DOHH2 (cell line): ENCODE data around the gene TERB1.

Source experiments
- H3F3A ChIP-seq: fragments of 200-600 bp; sonication (generic), shearing (Covaris generic); 2 replicates; pipeline ENCODE4 v1.6.0; 2016; ENCODE audit warnings: antibody characterized with exemption, mild to moderate bottlenecking; ENCODE audit not compliant: control insufficient read depth, insufficient read depth
- H3K27ac ChIP-seq: fragments of 200-600 bp; sonication (generic); 2 replicates; pipeline ENCODE4 v1.5.1; 2014; ENCODE audit warnings: low read depth, mild to moderate bottlenecking, low read length, moderate library complexity
- H3K27me3 ChIP-seq: fragments of 200-600 bp; sonication (generic); 2 replicates; pipeline ENCODE4 v1.6.1; 2014; ENCODE audit warnings: mild to moderate bottlenecking, low read length, mixed read lengths; ENCODE audit not compliant: control insufficient read depth
- H3K36me3 ChIP-seq: fragments of 200-600 bp; sonication (generic); 2 replicates; pipeline ENCODE4 v1.6.1; 2014; ENCODE audit warnings: mild to moderate bottlenecking, low read length, moderate library complexity, mixed read lengths; ENCODE audit not compliant: control insufficient read depth
- H3K4me1 ChIP-seq: fragments of 200-600 bp; sonication (generic); 2 replicates; pipeline ENCODE4 v1.6.1; 2014; ENCODE audit warnings: mild to moderate bottlenecking, low read length, mixed read lengths; ENCODE audit not compliant: control insufficient read depth
- H3K4me2 ChIP-seq: fragments of 200-600 bp; sonication (generic); 2 replicates; pipeline ENCODE4 v1.6.0; 2014; ENCODE audit warnings: mild to moderate bottlenecking, low read length, moderate library complexity
- H3K4me3 ChIP-seq: fragments of 200-600 bp; sonication (generic); 2 replicates; pipeline ENCODE4 v1.5.1; 2014; ENCODE audit warnings: mild to moderate bottlenecking, low read length, mixed read lengths
- H3K79me2 ChIP-seq: fragments of 200-600 bp; sonication (generic); 2 replicates; pipeline ENCODE4 v1.6.1; 2014; ENCODE audit warnings: mild to moderate bottlenecking, low read length, mixed read lengths; ENCODE audit not compliant: control insufficient read depth
- H3K9me2 ChIP-seq: fragments of 200-600 bp; sonication (generic); replicated peaks from 2 replicates; pipeline ENCODE4 v1.6.1; 2014; ENCODE audit warnings: mild to moderate bottlenecking, low read length, mixed read lengths; ENCODE audit not compliant: control insufficient read depth
- H3K9me3 ChIP-seq: fragments of 200-600 bp; sonication (generic); 2 replicates; pipeline ENCODE4 v1.6.1; 2014; ENCODE audit warnings: antibody characterized with exemption, low read length, mixed read lengths; ENCODE audit not compliant: control insufficient read depth, insufficient read depth
- H4K20me1 ChIP-seq: fragments of 200-600 bp; sonication (generic); 2 replicates; pipeline ENCODE4 v1.6.0; 2014; ENCODE audit warnings: low read depth, mild to moderate bottlenecking, antibody characterized with exemption, low read length, moderate library complexity; ENCODE audit not compliant: control insufficient read depth, insufficient read depth
- CTCF ChIP-seq: fragments of 200-600 bp; sonication (generic); IDR thresholded peaks from one replicate; pipeline ENCODE4 v1.5.1; 2014; ENCODE audit warnings: antibody characterized with exemption, mild to moderate bottlenecking, low read depth, low read length; ENCODE audit not compliant: poor library complexity, severe bottlenecking
- EZH2phosphoT487 ChIP-seq: fragments of 200-600 bp; sonication (generic); IDR thresholded peaks from 2 replicates; pipeline ENCODE4 v1.6.1; 2017; ENCODE audit warnings: borderline replicate concordance, mild to moderate bottlenecking, antibody characterized with exemption, low read length, moderate library complexity, mixed read lengths

Gene TERB1

GRCh38 chr16:66774981-66775380 is 26.4 kb downstream of the TERB1 start:
- Histone ChIP-seq H3K4me2 (no peak overlapping the region), H4K20me1 (no peaks in the 10 kb centered on the region), H3K27ac (no peak overlapping the region), H3K79me2 (no peaks in the 10 kb centered on the region), H3K9me3 (no peaks in the 10 kb centered on the region), H3K4me3 (no peak overlapping the region), H3K27me3 (no peaks in the 10 kb centered on the region), H3K36me3 (no peaks in the 10 kb centered on the region), H3K9me2 (no peaks in the 10 kb centered on the region), H3K4me1 (0 out of 2 replicates have a peak, but pooled peaks cover 4% of the 10 kb centered on the region), H3F3A (peaks cover 3% of the 10 kb centered on the region; the same call in 1 of the 2 replicates)
- TF ChIP-seq CTCF (no peak), EZH2phosphoT487 (no peak)

- Histone ChIP-seq H3K9me2 (no peaks in the 10 kb centered on the region), H3K27ac (no peak overlapping the region), H3F3A (no peaks in the 10 kb centered on the region), H3K4me3 (no peak overlapping the region), H4K20me1 (no peaks in the 10 kb centered on the region), H3K4me2 (no peak overlapping the region), H3K79me2 (no peaks in the 10 kb centered on the region), H3K27me3 (peaks cover 17% of the 10 kb centered on the region), H3K9me3 (no peaks in the 10 kb centered on the region), H3K36me3 (no peaks in the 10 kb centered on the region), H3K4me1 (no peaks in the 10 kb centered on the region)
- no peak for TF ChIP-seq EZH2phosphoT487
- TF ChIP-seq CTCF = no peak
Measured at GRCh38 chr16:66758086-66758485, 43.3 kb downstream of the TERB1 start.

- peaks cover 16% of the 10 kb centered on the region for H3K79me2 ChIP-seq
- H3K4me3 ChIP-seq = no peak overlapping the region
- H3K9me3 ChIP-seq = no peaks in the 10 kb centered on the region
- no peak overlapping the region for H3K27ac ChIP-seq
- H3F3A ChIP-seq = no peaks in the 10 kb centered on the region
- H3K9me2 ChIP-seq = no peaks in the 10 kb centered on the region
- H3K4me2 ChIP-seq = no peak overlapping the region
- H3K27me3 ChIP-seq = peaks cover 20% of the 10 kb centered on the region
- TF ChIP-seq EZH2phosphoT487 (no peak), CTCF (no peak)
- peaks cover 15% of the 10 kb centered on the region for H3K4me1 ChIP-seq
- peaks cover 10% of the 10 kb centered on the region for H4K20me1 ChIP-seq
- H3K36me3 ChIP-seq = peaks cover 15% of the 10 kb centered on the region
Measured at GRCh38 chr16:66754819-66755218, 46.6 kb downstream of the TERB1 start.
